DMS79 (cell line): ENCODE results near the gene COLEC12.

Experiments used
- DNase-seq: peaks from one replicate; lab custom pipeline; 2025; lab: John Stamatoyannopoulos, UW

The COLEC12 gene

DNA sequence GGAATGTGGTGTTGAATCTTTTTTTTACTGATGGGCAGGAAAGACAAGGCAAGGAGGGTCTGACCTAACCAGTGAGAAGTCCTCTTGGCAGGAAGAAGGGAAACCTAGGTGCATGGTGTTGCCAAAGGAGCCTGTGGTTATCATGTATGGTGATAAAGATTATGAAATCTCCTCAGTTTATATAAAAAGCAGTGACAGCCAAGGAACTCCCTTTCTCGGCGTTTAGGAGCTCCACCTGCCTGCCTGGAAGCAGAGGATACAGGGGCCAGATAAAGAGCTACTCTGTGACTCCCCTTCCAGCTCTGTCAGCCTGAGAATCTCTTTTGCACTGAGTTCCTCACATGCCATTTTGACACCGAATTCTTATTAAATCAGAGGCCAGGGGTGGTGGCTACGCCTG, 26.1 kb downstream of the COLEC12 start:
- no peak for DNase-seq

DNA sequence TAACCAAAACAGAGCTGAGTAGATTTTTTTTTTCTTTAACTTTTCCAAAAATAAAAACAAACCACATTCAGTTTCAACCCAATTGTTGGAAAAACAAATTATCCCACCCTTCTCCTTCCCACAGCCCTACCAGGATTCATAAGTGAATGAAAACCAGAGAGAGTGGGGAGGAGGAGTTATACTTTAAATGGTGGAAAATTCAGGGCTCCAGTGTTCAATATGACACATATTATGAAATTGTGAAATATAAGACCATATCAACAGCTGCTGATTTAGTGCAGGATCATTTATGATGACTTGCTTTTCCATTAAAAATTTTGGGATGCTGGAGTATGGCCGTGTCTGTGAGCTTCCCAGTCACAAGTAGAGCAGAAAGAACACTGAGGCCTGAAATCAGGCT, 26.7 kb downstream of the COLEC12 start:
- DNase-seq: no peak

DNA sequence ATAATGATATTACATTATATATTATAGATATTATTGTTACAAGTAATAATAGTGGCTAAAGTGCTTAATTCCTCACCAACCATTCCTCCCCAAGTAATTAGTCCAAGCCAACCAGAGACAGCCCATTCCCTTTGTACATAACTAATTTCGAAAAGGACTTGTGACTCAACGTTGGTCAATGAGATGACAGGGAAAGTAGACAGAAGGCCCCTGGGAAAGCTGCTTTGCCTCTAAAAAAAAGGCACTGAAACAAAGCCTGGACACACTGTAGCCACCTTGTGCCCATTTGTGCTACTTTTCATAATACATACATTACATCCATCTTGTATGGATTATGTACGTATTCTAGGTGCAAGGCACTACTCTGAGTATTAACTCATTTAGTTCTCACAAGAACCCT, 28.8 kb downstream of the COLEC12 start:
- no peak for DNase-seq

DNA sequence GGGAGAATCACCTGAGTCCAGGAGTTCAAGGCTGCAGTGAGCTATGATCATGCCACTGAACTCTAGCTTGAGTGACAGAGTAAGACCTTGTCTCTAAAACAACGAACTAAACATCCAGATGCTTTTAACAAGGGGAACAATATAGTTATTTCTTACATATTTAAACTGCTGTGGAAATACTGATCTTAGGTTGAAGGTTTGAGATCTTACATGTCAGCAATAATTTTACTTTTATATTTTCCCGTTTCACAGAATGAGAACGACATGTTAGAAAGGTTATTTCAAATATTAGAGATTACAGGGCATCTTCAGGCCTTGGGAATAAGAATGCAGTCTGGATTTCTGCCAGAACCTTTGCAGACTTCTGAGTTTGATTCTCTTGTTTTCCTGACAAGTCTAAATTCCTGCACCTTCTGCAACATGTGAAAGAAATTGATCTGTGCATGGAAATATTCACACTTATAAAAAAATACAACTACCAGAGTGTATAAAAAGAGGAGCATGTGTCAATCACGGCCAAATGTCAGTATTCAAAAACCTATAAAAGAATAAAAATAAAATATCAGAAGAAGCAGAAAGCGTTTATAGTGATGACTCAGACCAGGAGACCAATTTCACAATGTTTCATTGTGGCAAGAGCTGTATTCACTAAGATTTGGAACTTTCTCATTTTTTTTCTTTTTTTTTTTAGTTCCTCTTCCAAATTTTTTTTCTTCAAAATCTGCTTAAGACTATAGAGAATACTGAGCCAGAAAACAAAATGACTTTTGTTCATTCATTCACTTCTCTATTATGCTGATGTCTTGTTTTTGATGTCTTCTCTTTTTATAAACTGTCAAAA, 29.6 kb downstream of the COLEC12 start:
- no peak for DNase-seq

DNA sequence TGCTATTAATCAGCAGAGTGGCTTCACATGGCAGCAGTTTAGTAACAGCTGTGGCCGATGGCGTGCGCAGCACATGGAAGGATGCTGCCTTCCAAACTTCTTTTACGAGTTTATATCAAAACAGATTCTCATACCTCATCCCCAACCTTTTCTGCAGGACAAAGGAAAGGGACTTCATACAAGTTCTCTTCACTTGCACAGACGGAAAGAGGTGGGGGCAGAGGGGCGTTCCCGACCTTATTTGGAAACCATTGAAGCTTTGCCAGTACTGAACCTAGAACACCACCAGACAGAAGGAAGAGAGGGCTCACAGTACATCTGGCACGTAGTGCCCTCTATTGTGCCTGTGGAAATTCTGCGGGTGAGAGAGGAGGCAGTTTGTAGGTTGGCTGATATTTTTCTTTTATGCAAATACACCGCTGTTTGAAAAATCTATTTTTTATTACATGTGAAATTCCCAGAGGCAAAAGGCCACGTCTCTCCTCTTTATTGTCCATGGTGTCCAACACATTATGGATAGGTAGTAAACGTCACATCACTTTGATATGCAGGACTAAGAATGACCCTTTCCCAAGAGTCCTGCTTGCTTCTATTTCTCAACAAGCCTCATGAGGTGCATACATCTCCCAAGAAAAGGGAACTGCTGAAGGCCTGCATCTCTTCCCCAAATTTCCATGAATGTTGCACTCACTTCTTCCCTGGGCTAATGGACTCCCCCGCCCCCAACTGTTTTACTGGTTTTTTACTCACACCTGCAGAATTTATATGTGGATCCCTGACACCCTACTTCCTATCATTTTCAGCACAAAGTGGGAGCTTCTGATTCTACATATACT, 31.3 kb downstream of the COLEC12 start:
- DNase-seq: no peak

DNA sequence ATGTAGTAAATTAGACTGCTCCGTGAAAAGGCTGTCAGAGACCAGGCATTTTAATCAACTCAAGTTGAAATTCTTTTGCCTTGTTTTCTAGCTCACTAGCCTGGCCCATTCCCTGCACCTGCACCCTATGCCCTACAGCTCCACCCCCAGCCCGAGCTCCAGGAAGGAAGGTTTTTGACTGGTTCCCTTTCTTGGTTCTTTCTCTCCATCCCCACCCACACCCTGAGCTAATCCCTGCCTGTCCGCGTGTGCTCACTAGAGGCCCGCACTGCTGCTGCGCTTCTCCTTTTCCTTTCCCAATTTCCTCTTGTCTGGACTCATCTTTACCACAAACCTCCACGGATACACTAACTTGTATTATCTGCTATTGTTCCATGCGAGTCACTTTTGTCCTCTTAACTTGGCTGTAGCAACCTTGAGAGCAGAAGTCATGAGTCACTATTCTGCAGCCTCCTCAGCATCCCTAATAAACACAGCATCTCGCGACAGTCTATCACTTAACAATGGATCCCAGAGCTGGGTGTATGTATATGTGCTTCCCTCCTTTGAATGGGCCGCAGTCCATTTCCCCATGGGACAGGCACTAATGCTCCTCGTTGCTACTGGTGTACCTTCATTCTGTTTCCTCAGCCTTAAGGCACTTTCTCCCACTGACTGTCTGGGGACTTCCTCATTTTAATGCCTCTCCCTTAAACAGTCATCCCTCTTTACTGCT, 36.5 kb downstream of the COLEC12 start:
- DNase-seq: no peak

DNA sequence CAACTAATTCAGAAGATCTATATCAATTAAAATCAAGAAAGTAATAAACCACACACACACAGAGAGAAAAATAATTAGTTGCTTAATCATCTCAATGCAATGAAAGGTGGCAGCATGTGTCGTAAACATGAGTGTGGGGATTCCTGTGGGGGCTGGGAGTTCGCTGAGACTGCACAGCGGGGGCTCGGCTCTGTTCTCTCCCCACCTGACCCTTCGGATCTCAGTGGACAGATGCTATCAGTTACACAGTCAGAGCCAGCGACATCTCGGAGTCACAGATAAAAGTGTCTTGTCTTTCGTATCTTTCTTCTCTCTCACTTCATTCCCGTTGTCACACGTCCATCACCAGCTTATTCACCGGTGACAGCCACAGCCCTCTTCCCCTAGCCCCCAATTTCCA, 37.1 kb downstream of the COLEC12 start:
- no peak for DNase-seq

DNA sequence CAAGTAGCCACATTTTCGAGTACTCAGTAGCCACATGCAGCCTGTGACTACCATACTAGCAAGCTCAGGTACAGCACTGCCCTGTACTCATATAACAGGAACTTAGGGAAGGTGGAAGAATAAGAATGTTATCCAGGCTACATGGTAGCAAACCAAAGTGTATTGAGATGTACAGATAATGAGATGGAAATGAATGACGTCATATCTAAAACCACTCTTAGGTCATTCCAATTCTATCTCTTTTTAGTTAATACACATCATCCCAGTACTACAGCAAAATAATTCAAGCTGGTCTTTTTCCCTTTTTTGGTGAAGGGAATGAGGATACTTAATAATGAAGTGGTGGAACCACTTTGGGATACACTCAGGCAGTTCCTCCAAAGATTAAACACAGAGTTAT, 38.7 kb downstream of the COLEC12 start:
- no peak for DNase-seq

DNA sequence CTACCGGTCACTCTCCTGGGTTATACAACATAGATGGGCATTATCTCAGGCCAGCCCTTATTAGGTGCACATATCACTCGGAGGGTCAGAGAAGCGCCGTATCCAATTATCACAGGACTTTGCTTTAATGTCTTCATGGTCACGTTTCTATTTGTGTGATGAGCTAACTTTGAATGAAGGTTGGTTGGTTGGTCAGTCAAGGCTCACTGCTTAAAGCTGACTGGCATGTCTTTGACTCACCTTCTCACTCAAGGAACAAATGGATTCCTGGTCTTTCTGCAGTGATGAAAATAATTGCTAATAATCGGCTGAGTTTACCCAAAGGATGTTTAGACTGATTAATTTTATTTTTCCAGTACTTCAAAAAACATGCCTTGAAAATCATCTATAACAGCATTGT, 39.7 kb downstream of the COLEC12 start:
- DNase-seq: no peak

DNA sequence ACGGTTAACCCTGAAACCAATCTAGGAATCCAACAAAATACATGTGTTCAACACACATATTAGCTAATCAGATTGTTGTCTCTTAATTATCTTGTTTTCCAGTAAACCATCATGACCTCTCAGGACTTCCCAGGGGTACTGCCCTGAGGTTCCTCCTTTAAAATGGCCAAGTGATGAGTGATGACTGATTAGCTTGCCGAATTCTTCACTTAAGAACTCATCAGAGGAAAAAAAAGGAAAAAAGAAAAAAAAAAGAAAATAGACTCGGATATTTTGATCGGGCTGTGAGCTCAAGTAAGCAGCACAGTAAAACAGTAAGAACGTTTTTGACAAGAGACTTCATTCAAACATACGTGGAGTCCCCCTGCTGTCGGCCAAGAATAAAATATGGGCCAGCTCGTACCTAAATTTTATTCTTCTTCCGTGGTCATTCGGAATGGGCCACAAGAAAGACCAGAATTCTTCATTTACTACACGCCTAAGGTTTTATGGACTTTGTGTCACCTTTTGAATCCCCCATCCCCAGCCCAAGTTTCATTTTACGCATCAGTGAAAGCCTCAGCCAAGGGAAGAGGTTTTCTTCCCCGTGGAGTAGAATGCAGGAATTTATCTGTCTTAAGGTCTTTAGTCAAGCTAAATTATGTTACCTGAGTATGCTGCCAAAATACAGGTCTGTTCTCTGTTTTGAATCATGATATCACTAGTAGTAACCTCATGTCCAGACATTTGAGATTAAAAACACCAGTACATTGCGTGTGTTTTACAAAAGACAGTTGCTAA, 40.5 kb downstream of the COLEC12 start:
- no peak for DNase-seq

DNA sequence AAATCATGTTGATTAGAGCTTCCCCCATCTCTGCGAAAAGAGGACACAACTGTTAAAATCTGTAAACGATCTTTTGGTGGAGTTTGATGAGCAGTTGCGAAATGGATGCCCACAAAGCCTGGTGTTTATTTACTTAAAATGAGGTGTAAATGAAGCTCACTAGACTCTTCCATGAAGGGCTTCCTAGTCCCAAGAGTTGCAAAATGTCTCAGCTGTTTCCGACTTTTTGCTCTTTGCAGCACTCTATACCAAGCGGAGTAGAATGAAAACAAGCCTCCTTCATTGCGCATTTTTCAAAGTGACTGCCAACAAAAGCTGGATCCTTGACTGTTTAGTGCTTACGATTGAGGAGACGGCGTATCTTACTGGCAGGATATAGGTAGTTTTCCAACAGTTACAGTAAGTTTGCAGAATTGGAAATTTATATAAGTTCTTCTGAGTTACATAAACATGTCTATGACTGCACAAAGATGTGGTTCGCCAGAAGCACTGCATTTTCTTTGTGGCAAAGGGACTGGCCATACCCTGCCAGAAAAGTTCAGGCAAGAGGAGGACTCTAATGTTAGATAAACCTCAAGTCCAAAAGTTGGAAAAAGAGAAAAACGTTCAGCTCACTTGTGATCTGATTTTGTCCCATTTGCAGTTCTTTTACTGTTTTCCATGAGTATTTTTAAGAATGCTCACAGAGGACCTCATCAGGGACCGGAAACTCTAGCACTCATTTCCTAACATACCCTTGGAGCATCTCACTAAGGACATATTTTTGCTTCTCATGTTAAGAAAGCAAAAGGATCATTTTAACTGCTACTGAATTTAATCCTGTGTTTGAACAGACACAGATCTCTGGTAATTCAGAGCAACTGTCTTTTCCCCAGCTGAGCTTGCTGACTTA, 42.7 kb downstream of the COLEC12 start:
- DNase-seq: no peak

DNA sequence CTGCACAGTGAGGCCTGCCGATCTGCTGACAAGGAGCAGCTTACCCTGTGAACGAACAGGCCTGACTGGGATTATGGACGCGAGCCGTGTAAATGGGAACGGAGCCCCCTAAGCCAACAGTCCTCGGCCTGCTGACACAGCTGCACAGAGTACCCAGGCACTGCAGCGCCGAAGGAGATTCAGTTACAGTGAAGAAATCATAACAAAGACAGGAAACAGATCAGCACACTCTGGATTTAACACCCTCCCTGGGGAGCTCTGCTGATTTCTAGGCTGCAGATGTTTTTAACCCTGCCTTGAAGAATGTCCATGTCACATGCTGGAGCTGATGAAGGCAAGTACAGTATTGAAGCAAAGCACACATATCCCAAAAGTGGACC, 43.4 kb downstream of the COLEC12 start:
- no peak for DNase-seq

DNA sequence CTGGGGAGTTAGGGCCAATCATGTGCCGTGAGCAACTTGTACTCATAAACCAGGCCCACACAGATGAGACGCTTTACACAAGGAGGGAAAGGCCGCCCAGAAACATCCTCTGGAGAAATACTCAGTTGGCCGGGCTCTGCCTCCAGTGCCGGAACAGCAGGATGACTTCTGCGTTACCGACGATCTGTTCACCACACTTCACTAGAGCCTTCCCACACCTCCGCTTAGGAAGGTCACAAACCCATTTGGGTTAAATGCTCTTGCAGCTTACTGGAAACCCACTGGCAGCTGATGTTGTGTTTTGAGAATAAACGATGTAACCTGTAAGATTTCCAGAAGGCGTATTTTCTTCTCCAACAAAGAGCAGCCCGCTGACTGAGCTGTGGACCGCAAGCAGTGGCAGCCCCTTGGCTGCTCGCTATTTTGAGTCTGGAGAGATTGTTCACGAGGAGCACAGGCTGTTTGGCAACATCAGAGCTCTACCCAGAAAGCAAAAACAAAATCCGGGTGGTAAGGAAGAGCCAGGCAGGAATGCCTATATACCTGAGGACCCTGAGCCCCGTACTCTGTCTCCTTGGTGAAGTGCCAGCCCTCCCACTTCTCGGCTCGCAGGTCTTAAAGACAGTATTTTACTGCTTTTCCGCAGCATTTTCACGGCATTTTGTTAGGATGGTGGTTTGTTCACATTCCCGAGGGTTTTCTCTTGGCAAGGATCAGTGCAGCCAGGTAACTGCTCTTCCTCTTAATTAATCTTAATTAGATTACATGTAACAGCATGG, 44.0 kb downstream of the COLEC12 start:
- no peak for DNase-seq

DNA sequence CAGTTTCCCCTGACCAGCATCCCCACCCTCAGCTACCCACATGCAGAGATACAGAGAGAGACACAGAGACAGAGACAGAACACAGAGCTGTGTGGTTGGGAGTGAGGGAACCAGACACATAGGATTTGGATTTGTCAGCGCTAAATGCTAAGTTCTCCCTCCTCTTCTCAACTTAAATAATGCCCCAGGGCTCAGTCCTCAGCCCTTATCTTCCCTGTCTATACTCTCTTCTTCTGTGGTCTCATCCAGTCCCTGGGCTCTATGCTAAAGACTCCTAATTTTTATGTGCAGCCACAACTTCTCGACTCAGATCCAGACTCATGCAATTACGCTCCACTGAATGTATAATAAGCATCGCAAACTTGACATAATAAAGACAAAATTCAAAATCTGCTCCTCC, 47.1 kb downstream of the COLEC12 start:
- DNase-seq: no peak

DNA sequence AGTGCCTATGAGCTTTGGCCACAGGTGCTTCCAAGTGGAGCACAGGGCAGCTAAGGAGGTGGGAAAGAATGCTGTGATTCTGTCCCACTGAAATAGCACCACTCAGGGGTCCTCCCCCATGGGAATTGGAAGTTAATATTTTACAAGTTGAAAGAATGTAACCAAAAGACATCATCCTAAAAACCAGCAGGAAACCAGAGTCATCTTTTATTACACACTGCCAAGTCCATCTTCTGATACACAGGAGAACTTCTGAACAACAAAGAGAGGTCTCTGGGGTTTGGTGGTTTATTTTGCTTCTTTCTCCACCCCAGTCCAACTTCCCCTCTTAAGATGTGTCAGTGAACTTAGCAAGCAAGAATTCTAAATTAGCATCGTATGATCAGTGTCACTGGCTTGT, 47.7 kb downstream of the COLEC12 start:
- no peak for DNase-seq

DNA sequence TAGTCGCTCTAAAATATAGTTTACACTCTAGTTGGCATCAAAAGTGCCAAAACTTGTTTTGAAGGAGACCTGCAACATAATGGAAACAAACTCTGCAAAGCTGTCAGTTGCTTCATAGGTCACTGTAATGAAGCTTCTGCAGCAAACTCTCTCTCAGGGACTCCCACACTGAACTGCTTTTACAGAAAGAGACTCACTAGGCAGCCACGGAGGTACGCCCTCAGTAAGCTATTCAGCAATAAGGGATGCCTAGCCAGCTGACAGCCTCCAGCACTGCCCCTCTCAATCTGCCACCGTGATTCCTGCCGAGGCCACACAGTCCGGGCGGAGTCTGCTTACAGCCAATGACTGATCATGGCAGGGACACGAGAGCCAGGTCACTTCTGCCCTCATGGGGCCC, 51.1 kb downstream of the COLEC12 start:
- no peak for DNase-seq

DNA sequence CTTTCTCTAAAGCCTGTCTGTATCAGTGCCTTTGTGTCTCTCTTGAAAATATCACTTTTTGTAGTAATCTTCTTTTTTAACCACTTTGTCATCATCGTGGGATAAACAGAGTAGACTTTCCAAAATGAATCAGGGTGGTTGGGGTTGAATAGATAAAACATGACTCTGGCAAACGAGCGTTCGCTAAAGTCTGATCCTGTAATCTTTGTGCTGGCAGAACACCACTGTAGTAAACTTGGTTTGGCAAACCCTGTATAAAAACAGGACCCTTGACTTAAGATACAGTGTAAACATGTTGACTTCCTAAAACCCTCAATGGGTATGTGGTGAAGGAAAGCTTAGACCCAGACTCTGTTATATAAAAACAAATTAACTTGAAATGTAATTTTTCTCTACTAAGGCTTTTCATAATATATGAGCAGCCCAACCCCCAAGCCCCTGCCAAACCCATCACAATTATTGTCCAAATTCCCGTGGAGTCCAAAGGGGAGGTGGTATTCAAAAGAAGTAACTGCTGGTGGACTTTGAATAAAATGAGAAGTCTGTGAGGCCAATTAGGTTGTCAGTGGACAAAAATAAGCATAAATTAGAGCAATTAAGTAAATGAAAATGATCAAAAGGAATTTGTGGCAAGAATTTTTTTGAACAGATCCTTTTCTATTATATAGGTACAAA, 52.2 kb downstream of the COLEC12 start:
- DNase-seq: no peak

DNA sequence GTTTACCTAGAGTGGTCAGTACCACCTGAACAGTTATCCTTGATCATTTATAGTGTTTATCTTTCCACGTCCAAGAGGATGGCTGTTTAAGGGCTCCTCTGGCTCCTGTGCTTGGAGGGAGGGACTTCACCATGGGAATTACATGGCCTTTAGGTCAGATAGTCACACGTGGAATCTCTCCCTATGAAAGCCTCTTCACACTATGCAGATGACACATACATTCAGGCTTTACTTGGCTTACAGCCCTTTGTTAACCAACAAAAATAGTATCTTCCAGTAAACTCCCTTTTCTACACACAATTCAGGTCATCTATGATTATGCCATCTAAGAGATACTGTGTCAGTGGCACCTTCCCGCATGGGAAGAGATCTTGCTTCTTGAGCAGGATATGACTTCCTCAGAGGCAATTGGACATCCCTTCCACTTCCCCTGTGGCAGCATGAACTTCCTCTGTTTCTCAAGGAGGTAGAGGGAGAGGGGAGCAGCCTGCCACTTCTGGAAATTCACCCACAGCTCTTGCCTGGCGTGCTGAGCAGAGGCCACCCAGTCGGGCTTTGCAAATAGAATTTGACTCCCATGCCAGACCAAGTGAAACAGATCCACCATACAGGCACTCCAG, 53.5 kb downstream of the COLEC12 start:
- no peak for DNase-seq

DNA sequence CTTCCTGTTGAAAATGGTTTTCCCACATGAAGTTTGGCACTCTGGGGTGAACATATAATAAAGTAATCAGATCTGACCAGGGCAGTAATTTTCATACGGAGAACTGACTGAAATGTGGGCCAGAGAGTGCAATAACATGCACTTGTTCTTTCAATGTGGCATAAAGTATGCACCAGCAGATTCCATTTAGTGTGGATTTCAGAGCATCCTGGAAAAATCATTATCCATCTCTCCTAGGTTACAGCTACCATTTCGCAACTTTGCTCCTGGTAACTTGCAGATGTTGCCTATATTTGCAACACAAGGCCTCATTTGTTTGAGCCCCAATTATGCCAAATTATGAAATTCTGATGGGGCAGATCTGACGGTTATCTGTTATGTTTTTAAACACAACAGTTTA, 55.4 kb downstream of the COLEC12 start:
- no peak for DNase-seq
